K562 (cell line): Measurements from ENCODE around the gene ATXN7. TPM values are rescaled to one million over a fixed set of nuclear protein-coding genes. Genes with fewer than 3 reads are reported as not detected.

ENCODE experiments used
- ATAC-seq: fragments of 200-7000 bp; cut with Tn5 transposase; 3 replicates; pipeline ENCODE4 v1.9.1; 2020; ENCODE audit warnings: moderate library complexity
- BruUV-seq: library from RNA; stranded (reverse); fragments of 400-500 nt; replicated peaks from 2 replicates; lab custom pipeline; 2021; lab: Mats Ljungman, UMichigan
- CTCF ChIA-PET: fragments of 300-600 bp; formaldehyde crosslinking; extraction: SDS; loops from one replicate; lab custom pipeline; 2021; ENCODE audit warnings: low intra/inter-chr PET ratio; lab: Yijun Ruan, JAX
- POLR2A ChIA-PET: fragments of 300-600, 350-650 bp; sonication (Branson Sonifier 250); formaldehyde crosslinking; extraction: SDS; loops from one replicate; lab custom pipeline; 2021; ENCODE audit warnings: antibody characterized with exemption, inconsistent platforms; lab: Yijun Ruan, JAX
- DNase-seq, 4 experiments: peaks; one replicate each; pipeline versions ENCODE4 v3.0.0 to v3.0.0-alpha.2; 2011 to 2018; ENCODE audit warnings: low spot score in 3 of 4, mixed read lengths in 3 of 4; ENCODE audit errors: extremely low read depth in 1 of 4
- FAIRE-seq: peaks from 2 replicates; lab custom pipeline; 2011; peaks lifted over from hg19 to GRCh38; lab: Jason Lieb, UNC
- H2AFZ ChIP-seq: 2 replicates; pipeline ENCODE4 v1.6.0; 2011; ENCODE audit warnings: low read depth, low read length, control low read depth, inconsistent platforms
- H3K27ac ChIP-seq: fragments of 200-600 bp; 3 replicates; pipeline ENCODE4 v1.8.0; 2011; ENCODE audit warnings: low read depth, mild to moderate bottlenecking, control low read depth, inconsistent platforms, low read length, moderate library complexity, mixed read lengths; ENCODE audit errors: extremely low read depth
- H3K27me3 ChIP-seq, 2 experiments: fragments of 300-600 bp in 1 of 2; 2 replicates in 1 of 2; 3 replicates in 1 of 2; pipeline versions ENCODE4 v1.6.0 to v1.8.0; 2011; ENCODE audit warnings: inconsistent platforms in 2 of 2, low read length in 2 of 2, mild to moderate bottlenecking in 1 of 2, mixed read lengths in 1 of 2, moderate library complexity in 1 of 2; ENCODE audit not compliant: control insufficient read depth in 2 of 2, insufficient read depth in 2 of 2
- H3K36me3 ChIP-seq: fragments of 300-600 bp; 3 replicates; pipeline ENCODE4 v1.8.0; 2011; ENCODE audit warnings: mild to moderate bottlenecking, low read length, inconsistent platforms; ENCODE audit not compliant: control insufficient read depth, insufficient read depth
- H3K4me1 ChIP-seq, 2 experiments: fragments of 200-600 bp in 1 of 2; replicated peaks in 1 of 2; 2 replicates in 1 of 2; 3 replicates in 1 of 2; pipeline versions ENCODE4 v1.5.1 to v1.8.0; 2011; ENCODE audit warnings: inconsistent platforms in 2 of 2, low read length in 2 of 2, mild to moderate bottlenecking in 1 of 2, mixed read lengths in 1 of 2, moderate library complexity in 1 of 2; ENCODE audit not compliant: control insufficient read depth in 2 of 2, insufficient read depth in 2 of 2
- H3K4me2 ChIP-seq: 2 replicates; pipeline ENCODE4 v1.6.1; 2011; ENCODE audit warnings: low read length, control low read depth, inconsistent platforms, mixed read lengths; ENCODE audit not compliant: insufficient read depth
- H3K4me3 ChIP-seq: fragments of 200-600 bp; sonication (generic), shearing (Covaris generic); 2 replicates; pipeline ENCODE4 v1.5.1; 2016; ENCODE audit warnings: control low read depth, inconsistent platforms
- H3K79me2 ChIP-seq: fragments of 200-600 bp; 3 replicates; pipeline ENCODE4 v1.8.0; 2011; ENCODE audit warnings: low read length, inconsistent platforms; ENCODE audit not compliant: control insufficient read depth, insufficient read depth
- H3K9ac ChIP-seq, 2 experiments: 2 replicates each; pipeline versions ENCODE4 v1.6.0 to v1.6.1; 2011; ENCODE audit warnings: low read depth in 2 of 2, low read length in 2 of 2, control low read depth in 1 of 2, inconsistent platforms in 1 of 2, mild to moderate bottlenecking in 1 of 2, mixed read lengths in 1 of 2; ENCODE audit not compliant: insufficient read depth in 1 of 2
- H3K9me1 ChIP-seq: one replicate; pipeline ENCODE4 v1.6.0; 2011; ENCODE audit warnings: inconsistent platforms, mild to moderate bottlenecking, low read length, moderate library complexity; ENCODE audit not compliant: control insufficient read depth, insufficient read depth
- H3K9me3 ChIP-seq: replicated peaks from 2 replicates; pipeline ENCODE4 v1.5.1; 2011; ENCODE audit warnings: low read depth, low read length, inconsistent platforms; ENCODE audit not compliant: control insufficient read depth, insufficient read depth
- H4K20me1 ChIP-seq: replicated peaks from 2 replicates; pipeline ENCODE4 v1.6.1; 2011; ENCODE audit warnings: low read length, inconsistent platforms, mixed read lengths; ENCODE audit not compliant: control insufficient read depth, insufficient read depth
- FOS ChIP-seq: IDR thresholded peaks from 3 replicates; pipeline ENCODE4 v1.6.1; 2011; ENCODE audit not compliant: insufficient read length; ENCODE audit errors: extremely low read depth
- FOXP1 ChIP-seq: sonication (generic); formaldehyde crosslinking; IDR thresholded peaks from 2 replicates; pipeline ENCODE4 v1.8.0; 2022; ENCODE audit warnings: mild to moderate bottlenecking, missing genetic modification reagents
- MAX ChIP-seq: sonication (generic); formaldehyde crosslinking; IDR thresholded peaks from 2 replicates; pipeline ENCODE4 v1.9.0; 2022; ENCODE audit warnings: mild to moderate bottlenecking, missing genetic modification reagents
- NCOA1 ChIP-seq: fragments of 450-650 bp; IDR thresholded peaks from 2 replicates; pipeline ENCODE4 v1.6.1; 2016; ENCODE audit warnings: low read depth
- NKRF ChIP-seq: fragments of 450-650 bp; IDR thresholded peaks from 2 replicates; pipeline ENCODE4 v1.6.1; 2016; ENCODE audit warnings: borderline replicate concordance
- RBBP5 ChIP-seq: fragments of 200-600 bp; sonication (generic); IDR thresholded peaks from 2 replicates; pipeline ENCODE4 v1.6.1; 2012; ENCODE audit warnings: borderline replicate concordance, mild to moderate bottlenecking, low read length, control low read depth, inconsistent platforms; ENCODE audit not compliant: insufficient read depth, poor library complexity, severe bottlenecking
- RFX7 ChIP-seq: fragments of 250-450 bp; sonication (Bioruptor Pico); IDR thresholded peaks from 2 replicates; pipeline ENCODE4 v1.5.1; 2021; ENCODE audit warnings: mild to moderate bottlenecking
- SIX5 ChIP-seq, 2 experiments: IDR thresholded peaks; 2 replicates each; pipeline ENCODE4 v1.6.1; 2011; ENCODE audit warnings: low read length in 2 of 2, borderline replicate concordance in 1 of 2, low read depth in 1 of 2, mild to moderate bottlenecking in 1 of 2, moderate library complexity in 1 of 2; ENCODE audit not compliant: insufficient read depth in 1 of 2
- ZNF347 ChIP-seq: fragments of 450-650 bp; formaldehyde crosslinking; IDR thresholded peaks from 2 replicates; pipeline ENCODE4 v1.4.0; 2020; ENCODE audit warnings: low read depth, mild to moderate bottlenecking, moderate library complexity
- ZNF639 ChIP-seq, 2 experiments: fragments of 200-800 bp in 1 of 2; sonication (Bioruptor generic) in 1 of 2; sonication (generic) in 1 of 2; formaldehyde crosslinking in 1 of 2; IDR thresholded peaks in 1 of 2; conservative IDR thresholded peaks in 1 of 2; 2 replicates each; pipeline versions ENCODE4 v1.5.0 to v1.6.1; 2016 to 2020; ENCODE audit warnings: missing compliant biosample characterization in 1 of 2, missing genetic modification characterization in 1 of 2, missing genetic modification reagents in 1 of 2
- WGBS: fragments of 100-300 bp; shearing (Covaris generic); methylation state at CpG from one replicate; pipeline ENCODE4 v1.1.6; 2016; ENCODE audit warnings: low coverage, mixed read lengths; ENCODE audit not compliant: insufficient coverage; ENCODE audit errors: missing lambda C conversion rate; 5-methylcytosine and 5-hydroxymethylcytosine counted together
- in situ Hi-C: fragments of 300-500 bp; cut with MboI; formaldehyde crosslinking; loops from 4 replicates; pipeline ENCODE4 v1.15.0; 2018; ENCODE audit warnings: inconsistent platforms, mixed read lengths
- intact Hi-C: fragments of 100-400 bp; cut with micrococcal nuclease; formaldehyde crosslinking; loops from 2 replicates; pipeline ENCODE4 v1.14.2; 2022
- polyA plus RNA-seq, 8 experiments: library from polyadenylated mRNA; depleted of rRNA in 4 of 8; stranded (reverse) in 5 of 8; unstranded in 3 of 8; fragments of >200 nt; fragmentation: Nextera tagmentation in 2 of 8; fragmentation: Illumina TruSeq in 1 of 8; extraction: Ambion mirVana in 2 of 8; extraction: Trizol in 1 of 8; gene quantifications; 2 replicates each; pipeline versions ENCODE4 v1.2.1 to v1.2.3, GENCODE V29; 2011 to 2014; ENCODE audit warnings: inconsistent platforms in 1 of 8, missing spikeins in 1 of 8
- total RNA-seq, 7 experiments: library from RNA; depleted of rRNA in 6 of 7; stranded (reverse); fragments of >200 nt in 6 of 7; fragmentation: Illumina TruSeq in 2 of 7; extraction: Trizol in 2 of 7; gene quantifications; 2 replicates each; pipeline versions ENCODE4 v1.2.1 to v1.2.3, GENCODE V29; 2011 to 2021; ENCODE audit warnings: low replicate concordance in 1 of 7
- TF ChIP-seq, protein P1 (sequence below): fragments of 250-450 bp; sonication (Bioruptor Pico); IDR thresholded peaks from 2 replicates; pipeline ENCODE4 v1.8.0; 2021; ENCODE audit warnings: borderline replicate concordance, mild to moderate bottlenecking, moderate library complexity; ENCODE audit not compliant: poor library complexity, severe bottlenecking
- TF ChIP-seq, protein P2 (sequence below): sonication (generic); formaldehyde crosslinking; IDR thresholded peaks from 2 replicates; pipeline ENCODE4 v1.8.1; 2023; ENCODE audit warnings: mild to moderate bottlenecking, missing genetic modification reagents
- TF ChIP-seq, protein P3 (sequence below): fragments of 200-800 bp; sonication (Bioruptor generic); IDR thresholded peaks from 2 replicates; pipeline ENCODE4 v1.6.1; 2017; ENCODE audit warnings: missing genetic modification characterization, missing compliant biosample characterization

The ATXN7 gene
- total and polyA plus RNA-seq, 9 of the 15 experiments (the other 6 are each of a cell fraction or from before 2014, with no cell fraction given) = 0.41 to 9.2 (median 6.7) TPM

GRCh38 chr3:63860776-63861175, 2.9 kb upstream of the ATXN7 start:
- intact Hi-C loops (loop anchor here (5.0 to 10.0 kb wide), 3 partner anchors 52 to 157 kb away; partner anchors contain the start of gene SCAANT1), in situ Hi-C loops (no loop called here)
- no TSS peak for BruUV-seq

More at GRCh38 chr3:63860776-63861175, 2.9 kb upstream of the ATXN7 start:
- Histone ChIP-seq H3K27ac (no peak overlapping the region), H3K27me3 (no peaks in the 10 kb centered on the region), H2AFZ (no peak overlapping the region), H3K9ac (no peak overlapping the region), H3K79me2 (peaks cover 92% of the 10 kb centered on the region), H3K36me3 (peaks cover 4% of the 10 kb centered on the region; the same call in 1 of the 3 replicates), H4K20me1 (no peaks in the 10 kb centered on the region), H3K4me3 (no peak overlapping the region), H3K4me1 (peaks cover 4% of the 10 kb centered on the region in 2 experiments; a peak in 4 of 5 replicates), H3K9me3 (no peaks in the 10 kb centered on the region), H3K9me1 (no peaks in the 10 kb centered on the region), H3K4me2 (no peak overlapping the region)
- 79% methylated on average over 3 of the region's 3 CpGs for WGBS
- ChIA-PET POLR2A (no interaction called here), CTCF (no interaction called here)
- no peak for DNase-seq
- TF ChIP-seq, protein P1, sequence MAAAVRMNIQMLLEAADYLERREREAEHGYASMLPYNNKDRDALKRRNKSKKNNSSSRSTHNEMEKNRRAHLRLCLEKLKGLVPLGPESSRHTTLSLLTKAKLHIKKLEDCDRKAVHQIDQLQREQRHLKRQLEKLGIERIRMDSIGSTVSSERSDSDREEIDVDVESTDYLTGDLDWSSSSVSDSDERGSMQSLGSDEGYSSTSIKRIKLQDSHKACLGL = no peak
- TF ChIP-seq SIX5 (IDR thresholded peaks at IDR 0.05; ENCODE audit: borderline replicate concordance in 1 of 2, insufficient read depth in 1 of 2, low read depth in 1 of 2, low read length in 2 of 2) = no peak
- TF ChIP-seq ZNF639 (CRISPR knock-in tag; conservative IDR thresholded peaks at IDR 0.05 in 1 of 2, IDR thresholded peaks at IDR 0.05 in 1 of 2) = no peak
- no peak for TF ChIP-seq RFX7 (CRISPR knock-in tag)
- no peak for TF ChIP-seq MAX (CRISPR knock-in tag)
- TF ChIP-seq FOS = no peak
- no peak for TF ChIP-seq FOXP1
- TF ChIP-seq NCOA1 = no peak
- TF ChIP-seq NKRF = no peak
- TF ChIP-seq, protein P2, sequence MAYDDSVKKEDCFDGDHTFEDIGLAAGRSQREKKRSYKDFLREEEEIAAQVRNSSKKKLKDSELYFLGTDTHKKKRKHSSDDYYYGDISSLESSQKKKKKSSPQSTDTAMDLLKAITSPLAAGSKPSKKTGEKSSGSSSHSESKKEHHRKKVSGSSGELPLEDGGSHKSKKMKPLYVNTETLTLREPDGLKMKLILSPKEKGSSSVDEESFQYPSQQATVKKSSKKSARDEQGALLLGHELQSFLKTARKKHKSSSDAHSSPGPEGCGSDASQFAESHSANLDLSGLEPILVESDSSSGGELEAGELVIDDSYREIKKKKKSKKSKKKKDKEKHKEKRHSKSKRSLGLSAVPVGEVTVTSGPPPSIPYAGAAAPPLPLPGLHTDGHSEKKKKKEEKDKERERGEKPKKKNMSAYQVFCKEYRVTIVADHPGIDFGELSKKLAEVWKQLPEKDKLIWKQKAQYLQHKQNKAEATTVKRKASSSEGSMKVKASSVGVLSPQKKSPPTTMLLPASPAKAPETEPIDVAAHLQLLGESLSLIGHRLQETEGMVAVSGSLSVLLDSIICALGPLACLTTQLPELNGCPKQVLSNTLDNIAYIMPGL (CRISPR knock-in tag) = no peak
- TF ChIP-seq RBBP5 = no peak
- TF ChIP-seq, protein P3, sequence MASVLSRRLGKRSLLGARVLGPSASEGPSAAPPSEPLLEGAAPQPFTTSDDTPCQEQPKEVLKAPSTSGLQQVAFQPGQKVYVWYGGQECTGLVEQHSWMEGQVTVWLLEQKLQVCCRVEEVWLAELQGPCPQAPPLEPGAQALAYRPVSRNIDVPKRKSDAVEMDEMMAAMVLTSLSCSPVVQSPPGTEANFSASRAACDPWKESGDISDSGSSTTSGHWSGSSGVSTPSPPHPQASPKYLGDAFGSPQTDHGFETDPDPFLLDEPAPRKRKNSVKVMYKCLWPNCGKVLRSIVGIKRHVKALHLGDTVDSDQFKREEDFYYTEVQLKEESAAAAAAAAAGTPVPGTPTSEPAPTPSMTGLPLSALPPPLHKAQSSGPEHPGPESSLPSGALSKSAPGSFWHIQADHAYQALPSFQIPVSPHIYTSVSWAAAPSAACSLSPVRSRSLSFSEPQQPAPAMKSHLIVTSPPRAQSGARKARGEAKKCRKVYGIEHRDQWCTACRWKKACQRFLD (CRISPR knock-in tag) = no peak
- no peak for TF ChIP-seq ZNF347 (CRISPR knock-in tag)
- ATAC-seq = no peak
- no peak for FAIRE-seq
